Stomach (tissue), 4 donors: ENCODE data around the gene ARHGAP4.

ENCODE experiments used
- CTCF ChIP-seq, 7 experiments: fragments of 450-650 bp in 4 of 7; fragments of 200-600 bp in 3 of 7; sonication (generic) in 3 of 7; IDR thresholded peaks; one replicate each; pipeline ENCODE4 v1.5.1; 2016 to 2019; ENCODE audit warnings: antibody characterized with exemption in 7 of 7, control low read depth in 2 of 7, mild to moderate bottlenecking in 1 of 7
- EP300 ChIP-seq: sonication (generic); formaldehyde crosslinking; IDR thresholded peaks from one replicate; pipeline ENCODE4 v1.6.1; 2017; ENCODE audit warnings: antibody characterized with exemption
- POLR2A ChIP-seq, 4 donors: fragments of 450-650 bp; IDR thresholded peaks; one replicate each; pipeline ENCODE4 v1.6.1; 2016; ENCODE audit warnings: antibody characterized with exemption in 4 of 4, control low read depth in 2 of 4, mild to moderate bottlenecking in 1 of 4, moderate library complexity in 1 of 4
- POLR2AphosphoS5 ChIP-seq, 3 donors: sonication (generic); formaldehyde crosslinking; IDR thresholded peaks; one replicate each; pipeline ENCODE4 v1.6.1; 2016; ENCODE audit warnings: antibody characterized with exemption in 3 of 3

DNA sequence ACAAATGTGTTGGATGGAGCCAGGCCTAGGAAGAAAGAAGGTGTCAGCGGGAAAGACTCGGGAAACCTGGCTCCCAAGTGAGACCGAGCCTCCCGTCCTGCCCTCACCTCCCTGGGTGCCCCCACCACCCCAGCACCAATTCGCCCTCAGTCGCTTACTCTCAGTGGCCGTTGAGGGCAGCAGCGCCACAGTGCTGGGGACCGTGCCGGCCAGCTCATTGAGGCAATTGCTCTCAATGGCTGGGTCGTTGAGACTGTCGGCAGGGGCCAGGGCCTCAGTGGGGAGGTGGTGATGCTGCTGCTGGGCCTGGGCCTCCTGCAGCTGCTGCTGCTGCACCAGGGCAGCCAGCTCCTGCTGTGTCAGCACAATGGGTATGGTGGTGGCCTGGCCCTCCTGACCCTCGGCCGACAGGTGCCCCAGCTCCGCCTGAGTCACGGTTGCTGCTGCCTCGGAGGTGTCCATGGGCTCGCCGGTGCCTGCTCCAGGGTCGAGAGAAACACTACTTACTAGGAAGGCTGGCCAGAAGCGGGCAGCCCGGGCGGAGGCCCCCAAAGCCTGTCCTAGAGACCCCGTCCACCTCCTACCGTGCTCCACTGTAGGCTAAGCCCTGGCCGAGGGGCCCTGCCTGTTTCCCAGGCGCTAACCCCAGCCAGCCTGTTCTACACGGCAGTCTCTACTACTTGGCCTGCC, 25.8 kb upstream of the ARHGAP4 start:
- no peak for TF ChIP-seq POLR2AphosphoS5 (IDR thresholded peaks at IDR 0.05)
- TF ChIP-seq CTCF (IDR thresholded peaks at IDR 0.05), result no peak
- TF ChIP-seq POLR2A (IDR thresholded peaks at IDR 0.05), result no peak
- TF ChIP-seq EP300, result no peak
